ENCODE measurements around the gene ZNF101.

GRCh38 chr19:19624032-19624570 lies 44.5 kb upstream of the ZNF101 start:
- no peak for TF ChIP-seq POLR2A (IDR thresholded peaks at IDR 0.05)
- no peak for TF ChIP-seq EP300 (IDR thresholded peaks at IDR 0.05)
- TF ChIP-seq, protein P1, sequence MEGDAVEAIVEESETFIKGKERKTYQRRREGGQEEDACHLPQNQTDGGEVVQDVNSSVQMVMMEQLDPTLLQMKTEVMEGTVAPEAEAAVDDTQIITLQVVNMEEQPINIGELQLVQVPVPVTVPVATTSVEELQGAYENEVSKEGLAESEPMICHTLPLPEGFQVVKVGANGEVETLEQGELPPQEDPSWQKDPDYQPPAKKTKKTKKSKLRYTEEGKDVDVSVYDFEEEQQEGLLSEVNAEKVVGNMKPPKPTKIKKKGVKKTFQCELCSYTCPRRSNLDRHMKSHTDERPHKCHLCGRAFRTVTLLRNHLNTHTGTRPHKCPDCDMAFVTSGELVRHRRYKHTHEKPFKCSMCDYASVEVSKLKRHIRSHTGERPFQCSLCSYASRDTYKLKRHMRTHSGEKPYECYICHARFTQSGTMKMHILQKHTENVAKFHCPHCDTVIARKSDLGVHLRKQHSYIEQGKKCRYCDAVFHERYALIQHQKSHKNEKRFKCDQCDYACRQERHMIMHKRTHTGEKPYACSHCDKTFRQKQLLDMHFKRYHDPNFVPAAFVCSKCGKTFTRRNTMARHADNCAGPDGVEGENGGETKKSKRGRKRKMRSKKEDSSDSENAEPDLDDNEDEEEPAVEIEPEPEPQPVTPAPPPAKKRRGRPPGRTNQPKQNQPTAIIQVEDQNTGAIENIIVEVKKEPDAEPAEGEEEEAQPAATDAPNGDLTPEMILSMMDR (IDR thresholded peaks at IDR 0.05), result no peak

Measured in tibial nerve (tissue), 4 donors.